Measurements from ENCODE around the gene PDCD4.

PDCD4 gene

GRCh38 chr10:110872984-110873923 is 1.5 kb downstream of the PDCD4 start:
- no peaks in the 10 kb centered on the region for H3K9me3 Mint-ChIP-seq
- peak overlapping the region; percentile 91 for H3K4me3 Mint-ChIP-seq
- H3K27me3 Mint-ChIP-seq (ENCODE audit: low read depth), result no peaks in the 10 kb centered on the region
- peaks cover 22% of the 10 kb centered on the region for H3K36me3 Mint-ChIP-seq (ENCODE audit: low read depth)
- peak overlapping the region; percentile 98 for H3K27ac Mint-ChIP-seq
- DNase-seq (ENCODE audit: low spot score), result no peak
- H3K4me1 Mint-ChIP-seq (ENCODE audit: low read depth), result peaks cover 45% of the 10 kb centered on the region

- no peaks in the 10 kb centered on the region for H3K27me3 Mint-ChIP-seq (ENCODE audit: low read depth)
- peaks cover 25% of the 10 kb centered on the region for H3K36me3 Mint-ChIP-seq (ENCODE audit: low read depth)
- peaks cover 42% of the 10 kb centered on the region for H3K4me1 Mint-ChIP-seq (ENCODE audit: low read depth)
- peak overlapping the region; percentile 79 for H3K27ac Mint-ChIP-seq
- no peak for DNase-seq (ENCODE audit: low spot score)
- H3K9me3 Mint-ChIP-seq, result no peaks in the 10 kb centered on the region
- H3K4me3 Mint-ChIP-seq, result peak overlapping the region; percentile 82
These were observed 2.2 kb downstream of the PDCD4 start for GRCh38 chr10:110873951-110874350.

GRCh38 chr10:110876000-110876399 is 4.3 kb downstream of the PDCD4 start:
- DNase-seq (ENCODE audit: low spot score), result no peak
- Mint-ChIP-seq H3K27ac (no peak overlapping the region), H3K4me3 (no peak overlapping the region), H3K4me1 (ENCODE audit: low read depth) (peaks cover 28% of the 10 kb centered on the region), H3K9me3 (no peaks in the 10 kb centered on the region), H3K36me3 (ENCODE audit: low read depth) (peaks cover 27% of the 10 kb centered on the region), H3K27me3 (ENCODE audit: low read depth) (no peaks in the 10 kb centered on the region)

GRCh38 chr10:110876788-110877187 is 5.1 kb downstream of the PDCD4 start:
- no peak overlapping the region for H3K4me3 Mint-ChIP-seq
- peaks cover 27% of the 10 kb centered on the region for H3K4me1 Mint-ChIP-seq (ENCODE audit: low read depth)
- H3K27me3 Mint-ChIP-seq (ENCODE audit: low read depth), result no peaks in the 10 kb centered on the region
- no peak overlapping the region for H3K27ac Mint-ChIP-seq
- no peak for DNase-seq (ENCODE audit: low spot score)
- peaks cover 31% of the 10 kb centered on the region for H3K36me3 Mint-ChIP-seq (ENCODE audit: low read depth)
- no peaks in the 10 kb centered on the region for H3K9me3 Mint-ChIP-seq

- H3K27me3 Mint-ChIP-seq (ENCODE audit: low read depth), result no peaks in the 10 kb centered on the region
- DNase-seq (ENCODE audit: low spot score), result no peak
- H3K27ac Mint-ChIP-seq, result no peak overlapping the region
- peaks cover 54% of the 10 kb centered on the region for H3K36me3 Mint-ChIP-seq (ENCODE audit: low read depth)
- H3K9me3 Mint-ChIP-seq, result no peaks in the 10 kb centered on the region
- H3K4me3 Mint-ChIP-seq, result no peak overlapping the region
- peaks cover 34% of the 10 kb centered on the region for H3K4me1 Mint-ChIP-seq (ENCODE audit: low read depth)
These were observed 8.3 kb downstream of the PDCD4 start for GRCh38 chr10:110880012-110880411.

- no peak for DNase-seq (ENCODE audit: low spot score)
- Mint-ChIP-seq H3K4me1 (ENCODE audit: low read depth) (peaks cover 34% of the 10 kb centered on the region), H3K27ac (no peak overlapping the region), H3K9me3 (no peaks in the 10 kb centered on the region), H3K4me3 (no peak overlapping the region), H3K36me3 (ENCODE audit: low read depth) (peaks cover 54% of the 10 kb centered on the region), H3K27me3 (ENCODE audit: low read depth) (no peaks in the 10 kb centered on the region)
These were observed 9.5 kb downstream of the PDCD4 start for GRCh38 chr10:110881247-110881646.

GRCh38 chr10:110881905-110882304 is 10.2 kb downstream of the PDCD4 start:
- no peaks in the 10 kb centered on the region for H3K27me3 Mint-ChIP-seq (ENCODE audit: low read depth)
- H3K36me3 Mint-ChIP-seq (ENCODE audit: low read depth), result peaks cover 54% of the 10 kb centered on the region
- peaks cover 35% of the 10 kb centered on the region for H3K4me1 Mint-ChIP-seq (ENCODE audit: low read depth)
- DNase-seq (ENCODE audit: low spot score), result no peak
- H3K4me3 Mint-ChIP-seq, result no peak overlapping the region
- H3K27ac Mint-ChIP-seq, result no peak overlapping the region
- H3K9me3 Mint-ChIP-seq, result no peaks in the 10 kb centered on the region

- no peaks in the 10 kb centered on the region for H3K9me3 Mint-ChIP-seq
- peaks cover 36% of the 10 kb centered on the region for H3K4me1 Mint-ChIP-seq (ENCODE audit: low read depth)
- no peaks in the 10 kb centered on the region for H3K27me3 Mint-ChIP-seq (ENCODE audit: low read depth)
- DNase-seq (ENCODE audit: low spot score), result no peak
- peak overlapping the region; percentile 77 for H3K4me3 Mint-ChIP-seq
- H3K27ac Mint-ChIP-seq, result peak overlapping the region; percentile 50
- H3K36me3 Mint-ChIP-seq (ENCODE audit: low read depth), result peaks cover 49% of the 10 kb centered on the region
These were observed 12.2 kb downstream of the PDCD4 start for GRCh38 chr10:110883924-110884323.

GRCh38 chr10:110885932-110886674 is 14.4 kb downstream of the PDCD4 start:
- Mint-ChIP-seq H3K4me1 (ENCODE audit: low read depth) (peaks cover 29% of the 10 kb centered on the region), H3K36me3 (ENCODE audit: low read depth) (peaks cover 57% of the 10 kb centered on the region), H3K27me3 (ENCODE audit: low read depth) (no peaks in the 10 kb centered on the region), H3K9me3 (no peaks in the 10 kb centered on the region), H3K27ac (no peak overlapping the region), H3K4me3 (no peak overlapping the region)
- DNase-seq (ENCODE audit: low spot score), result no peak

GRCh38 chr10:110887560-110887959 is 15.8 kb downstream of the PDCD4 start:
- no peaks in the 10 kb centered on the region for H3K27me3 Mint-ChIP-seq (ENCODE audit: low read depth)
- H3K4me3 Mint-ChIP-seq, result no peak overlapping the region
- H3K4me1 Mint-ChIP-seq (ENCODE audit: low read depth), result peaks cover 25% of the 10 kb centered on the region
- DNase-seq (ENCODE audit: low spot score), result no peak
- H3K36me3 Mint-ChIP-seq (ENCODE audit: low read depth), result peaks cover 52% of the 10 kb centered on the region
- no peak overlapping the region for H3K27ac Mint-ChIP-seq
- no peaks in the 10 kb centered on the region for H3K9me3 Mint-ChIP-seq

- no peak for DNase-seq (ENCODE audit: low spot score)
- no peaks in the 10 kb centered on the region for H3K27me3 Mint-ChIP-seq (ENCODE audit: low read depth)
- H3K4me3 Mint-ChIP-seq, result no peak overlapping the region
- H3K4me1 Mint-ChIP-seq (ENCODE audit: low read depth), result peaks cover 7% of the 10 kb centered on the region
- no peak overlapping the region for H3K27ac Mint-ChIP-seq
- H3K36me3 Mint-ChIP-seq (ENCODE audit: low read depth), result peaks cover 44% of the 10 kb centered on the region
- no peaks in the 10 kb centered on the region for H3K9me3 Mint-ChIP-seq
These were observed 21.0 kb downstream of the PDCD4 start for GRCh38 chr10:110892602-110893288.

GRCh38 chr10:110893559-110894179 is 21.9 kb downstream of the PDCD4 start:
- peaks cover 42% of the 10 kb centered on the region for H3K36me3 Mint-ChIP-seq (ENCODE audit: low read depth)
- H3K4me1 Mint-ChIP-seq (ENCODE audit: low read depth), result peaks cover 7% of the 10 kb centered on the region
- DNase-seq (ENCODE audit: low spot score), result no peak
- no peak overlapping the region for H3K27ac Mint-ChIP-seq
- H3K4me3 Mint-ChIP-seq, result no peak overlapping the region
- no peaks in the 10 kb centered on the region for H3K9me3 Mint-ChIP-seq
- no peaks in the 10 kb centered on the region for H3K27me3 Mint-ChIP-seq (ENCODE audit: low read depth)

- Mint-ChIP-seq H3K36me3 (ENCODE audit: low read depth) (peaks cover 32% of the 10 kb centered on the region), H3K9me3 (no peaks in the 10 kb centered on the region), H3K27ac (no peak overlapping the region), H3K4me1 (ENCODE audit: low read depth) (peaks cover 11% of the 10 kb centered on the region), H3K27me3 (ENCODE audit: low read depth) (no peaks in the 10 kb centered on the region), H3K4me3 (no peak overlapping the region)
- DNase-seq (ENCODE audit: low spot score), result no peak
These were observed 25.5 kb downstream of the PDCD4 start for GRCh38 chr10:110897184-110897583.
